HepG2 (cell line): ENCODE results near the gene FBXO9. TPM values are rescaled to one million over a fixed set of nuclear protein-coding genes. Genes with fewer than 3 reads are reported as not detected.

Experiments used
- ASH2L ChIP-seq: fragments of 300-600, 200-600 bp; sonication (generic); IDR thresholded peaks from 2 replicates; pipeline ENCODE4 v1.7.0; 2017; ENCODE audit warnings: low read depth, mild to moderate bottlenecking, moderate library complexity, mixed read lengths, low read length; ENCODE audit not compliant: insufficient read length
- CENPT ChIP-seq: sonication (generic); formaldehyde crosslinking; IDR thresholded peaks from 2 replicates; pipeline ENCODE4 v1.8.0; 2022; ENCODE audit warnings: low read depth, mild to moderate bottlenecking, moderate library complexity, missing genetic modification reagents
- HIVEP1 ChIP-seq: sonication (generic); formaldehyde crosslinking; IDR thresholded peaks from 2 replicates; pipeline ENCODE4 v1.4.0; 2020; ENCODE audit warnings: mild to moderate bottlenecking, missing genetic modification reagents
- HOXA3 ChIP-seq: sonication (generic); formaldehyde crosslinking; IDR thresholded peaks from 2 replicates; pipeline ENCODE4 v1.5.0; 2020; ENCODE audit warnings: missing genetic modification reagents
- ISL2 ChIP-seq: sonication (generic); formaldehyde crosslinking; IDR thresholded peaks from 2 replicates; pipeline ENCODE4 v1.5.0; 2020; ENCODE audit warnings: missing genetic modification reagents
- KDM2A ChIP-seq: sonication (generic); formaldehyde crosslinking; IDR thresholded peaks from 2 replicates; pipeline ENCODE4 v1.4.0; 2020; ENCODE audit warnings: low read depth, missing genetic modification reagents, borderline replicate concordance
- MTA1 ChIP-seq: sonication (generic); formaldehyde crosslinking; IDR thresholded peaks from 2 replicates; pipeline ENCODE4 v1.4.0; 2020; ENCODE audit warnings: missing genetic modification reagents, mild to moderate bottlenecking, borderline replicate concordance
- NR3C1 ChIP-seq: sonication (generic); formaldehyde crosslinking; IDR thresholded peaks from 2 replicates; pipeline ENCODE4 v1.4.0; 2020; ENCODE audit warnings: missing genetic modification reagents
- PHF20 ChIP-seq: sonication (generic); formaldehyde crosslinking; IDR thresholded peaks from 2 replicates; pipeline ENCODE4 v1.5.0; 2020; ENCODE audit warnings: mild to moderate bottlenecking, missing genetic modification reagents
- REPIN1 ChIP-seq: sonication (generic); formaldehyde crosslinking; IDR thresholded peaks from 2 replicates; pipeline ENCODE4 v1.8.0; 2022; ENCODE audit warnings: missing genetic modification reagents, low read depth, mild to moderate bottlenecking, borderline replicate concordance
- SIN3A ChIP-seq: IDR thresholded peaks from 2 replicates; pipeline ENCODE4 v1.6.1; 2011; ENCODE audit warnings: low read depth, mild to moderate bottlenecking, control low read depth, low read length, borderline replicate concordance
- SP4 ChIP-seq: sonication (generic); formaldehyde crosslinking; IDR thresholded peaks from 2 replicates; pipeline ENCODE4 v1.8.1; 2023; ENCODE audit warnings: mild to moderate bottlenecking, missing genetic modification reagents
- SRF ChIP-seq: IDR thresholded peaks from 2 replicates; pipeline ENCODE4 v1.6.1; 2011; ENCODE audit warnings: mild to moderate bottlenecking, low read depth, low read length, moderate library complexity
- ZHX2 ChIP-seq, 2 experiments: sonication (generic) in 1 of 2; formaldehyde crosslinking in 1 of 2; IDR thresholded peaks; 2 replicates each; pipeline versions ENCODE4 v1.6.1 to v1.9.0; 2014 to 2022; ENCODE audit warnings: antibody characterized with exemption in 1 of 2, borderline replicate concordance in 1 of 2, inconsistent platforms in 1 of 2, low read depth in 1 of 2, missing genetic modification reagents in 1 of 2
- ZNF124 ChIP-seq: sonication (generic); formaldehyde crosslinking; IDR thresholded peaks from 2 replicates; pipeline ENCODE4 v1.4.0; 2020; ENCODE audit warnings: missing genetic modification reagents
- ZNF230 ChIP-seq: sonication (generic); formaldehyde crosslinking; IDR thresholded peaks from 2 replicates; pipeline ENCODE4 v1.4.0; 2020; ENCODE audit warnings: mild to moderate bottlenecking, missing genetic modification reagents
- ZNF432 ChIP-seq: sonication (generic); formaldehyde crosslinking; IDR thresholded peaks from 2 replicates; pipeline ENCODE4 v1.5.0; 2020; ENCODE audit warnings: missing genetic modification reagents, mild to moderate bottlenecking, borderline replicate concordance
- ZNF530 ChIP-seq: sonication (generic); formaldehyde crosslinking; IDR thresholded peaks from 2 replicates; pipeline ENCODE4 v1.5.0; 2020; ENCODE audit warnings: low read depth, mild to moderate bottlenecking, missing genetic modification reagents
- ZNF570 ChIP-seq: sonication (generic); formaldehyde crosslinking; IDR thresholded peaks from 2 replicates; pipeline ENCODE4 v1.4.0; 2020; ENCODE audit warnings: mild to moderate bottlenecking, missing genetic modification reagents, borderline replicate concordance
- ZNF605 ChIP-seq: sonication (generic); formaldehyde crosslinking; IDR thresholded peaks from 2 replicates; pipeline ENCODE4 v1.8.0; 2022; ENCODE audit warnings: mild to moderate bottlenecking, missing genetic modification reagents
- ZNF619 ChIP-seq: sonication (generic); formaldehyde crosslinking; IDR thresholded peaks from 2 replicates; pipeline ENCODE4 v1.4.0; 2020; ENCODE audit warnings: mild to moderate bottlenecking, missing genetic modification reagents
- ZNF720 ChIP-seq: sonication (generic); formaldehyde crosslinking; IDR thresholded peaks from 2 replicates; pipeline ENCODE4 v1.4.0; 2020; ENCODE audit warnings: missing genetic modification reagents
- ZNF780A ChIP-seq: sonication (generic); formaldehyde crosslinking; IDR thresholded peaks from 2 replicates; pipeline ENCODE4 v1.8.0; 2022; ENCODE audit warnings: mild to moderate bottlenecking, missing genetic modification reagents, moderate library complexity
- polyA plus RNA-seq, 8 experiments: library from polyadenylated mRNA; depleted of rRNA in 3 of 8; stranded (reverse) in 7 of 8; unstranded in 1 of 8; fragments of >200 nt; fragmentation: Illumina TruSeq in 4 of 8; extraction: Trizol in 4 of 8; gene quantifications; 2 replicates each; pipeline versions ENCODE4 v1.2.1 to v1.2.3, GENCODE V29; 2011 to 2016; ENCODE audit warnings: low read depth in 4 of 8, missing spikeins in 1 of 8, mixed read lengths in 1 of 8; ENCODE audit not compliant: insufficient read depth in 1 of 8
- total RNA-seq, 5 experiments: library from RNA; depleted of rRNA; stranded (reverse); fragments of >200 nt; fragmentation: Illumina TruSeq; extraction: Trizol; gene quantifications; 2 replicates each; pipeline ENCODE4 v1.2.3, GENCODE V29; 2016; ENCODE audit warnings: low read depth in 1 of 5

FBXO9 gene
- total and polyA plus RNA-seq, 2 of the 13 experiments (the other 11 are each of a cell fraction or from before 2014, with no cell fraction given) = 64.3 to 98.4 TPM

DNA sequence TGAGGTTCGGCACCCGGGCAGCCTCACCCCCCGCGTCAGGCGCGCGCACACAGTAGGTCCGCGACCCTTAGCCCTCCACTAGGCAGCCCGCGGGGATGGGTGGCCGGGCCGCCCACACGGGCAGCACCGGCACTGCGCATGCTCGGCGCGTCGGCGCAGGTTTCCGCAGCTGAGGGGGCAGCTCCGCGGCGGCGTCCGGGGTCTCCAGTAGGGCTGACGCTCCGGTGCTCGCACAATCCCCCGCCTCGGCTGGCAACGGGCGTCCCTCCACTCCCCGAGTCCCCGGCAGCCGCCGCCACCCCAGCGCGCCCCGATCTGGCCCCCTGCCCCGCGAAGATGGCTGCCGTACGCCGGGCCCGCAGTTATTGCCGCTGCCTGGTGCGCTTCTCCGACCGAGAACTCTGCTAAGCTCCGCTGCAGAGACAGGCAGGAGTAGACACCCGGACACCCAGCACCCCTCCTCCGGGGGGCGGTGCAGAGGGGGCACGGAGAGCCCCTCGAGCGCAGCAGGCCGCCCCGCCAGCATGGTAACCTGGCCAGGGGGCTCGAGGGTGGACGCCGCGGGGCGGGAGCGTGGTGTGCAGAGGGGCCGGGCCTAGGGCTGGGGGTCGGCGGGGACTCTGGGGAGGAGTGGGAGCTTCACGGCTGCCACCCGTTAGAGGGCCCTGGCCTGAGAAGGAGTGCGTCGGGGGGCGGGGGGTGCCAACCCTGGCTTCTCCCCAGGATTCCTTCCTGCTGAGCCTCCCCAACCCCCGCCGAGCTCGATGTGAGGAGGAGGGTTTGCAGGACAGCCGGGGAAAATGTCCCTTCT lies at the start of gene FBXO9 (continued):
- TF ChIP-seq SP4 (CRISPR knock-in tag) = peak; percentile 66
- no peak for TF ChIP-seq SRF
- TF ChIP-seq REPIN1 (CRISPR knock-in tag) = peak; percentile 24
- no peak for TF ChIP-seq ZNF124
- TF ChIP-seq ZNF605 (CRISPR knock-in tag) = 0 out of 2 replicates have a peak, but pooled peaks have one; percentile 48
- no peak for TF ChIP-seq ZNF619
- no peak for TF ChIP-seq ZNF720 (CRISPR knock-in tag)
- no peak for TF ChIP-seq NR3C1 (CRISPR knock-in tag)
- TF ChIP-seq ZNF530 (CRISPR knock-in tag) = no peak
- TF ChIP-seq CENPT = no peak
- TF ChIP-seq ZNF432 (CRISPR knock-in tag) = no peak
- TF ChIP-seq ZNF780A (CRISPR knock-in tag) = 0 out of 2 replicates have a peak, but pooled peaks have one; percentile 65
- peak; percentile 21; the same call in 1 of the 2 replicates for TF ChIP-seq MTA1 (CRISPR knock-in tag)
- peak; percentile 82 for TF ChIP-seq HIVEP1 (CRISPR knock-in tag)
- no peak for TF ChIP-seq ZNF570 (CRISPR knock-in tag)
- peak; percentile 64 for TF ChIP-seq HOXA3
- TF ChIP-seq ZNF230 = peak; percentile 43; the same call in 1 of the 2 replicates
- peak; percentile 89 for TF ChIP-seq KDM2A (CRISPR knock-in tag)
- TF ChIP-seq ZHX2 (IDR thresholded peaks at IDR 0.05; ENCODE audit: low read depth) = no peak
- TF ChIP-seq ZHX2 (CRISPR knock-in tag; IDR thresholded peaks at IDR 0.05; ENCODE audit: borderline replicate concordance) = no peak
- TF ChIP-seq PHF20 (CRISPR knock-in tag) = peak; percentile 76; the same call in 1 of the 2 replicates
- peak; percentile 49; the same call in 1 of the 2 replicates for TF ChIP-seq SIN3A
- TF ChIP-seq ISL2 (CRISPR knock-in tag) = peak; percentile 26; the same call in 1 of the 2 replicates
- peak; percentile 83 for TF ChIP-seq ASH2L
